ENCODE data around the gene RAB27A. TPM values are rescaled to one million over a fixed set of nuclear protein-coding genes. Genes with fewer than 3 reads are reported as not detected.
A peak's percentile ranks its signal among the peaks of the same experiment; 100 is the strongest.
"Not testable (repeated sequence)": the region's sequence is repeated elsewhere in the genome, so short reads cannot be mapped to it uniquely, and the experiment has no call there.

Gene RAB27A
- total and polyA plus RNA-seq, 2 donors: 6.3 to 20.2 TPM

GRCh38 chr15:55284426-55284825, 5.2 kb downstream of the RAB27A start:
- WGBS: 98% methylated on average over 1 of the region's 1 CpG
- no peak for DNase-seq (ENCODE audit: low read depth in 6 of 9, low spot score in 9 of 9)
- H3K9me3 ChIP-seq (ENCODE audit: control insufficient read depth in 2 of 2, insufficient read depth in 1 of 2, low read length in 1 of 2): no peaks in the 10 kb centered on the region
- H3K27ac ChIP-seq (ENCODE audit: low read depth in 1 of 2, low read length in 1 of 2): no peak overlapping the region
- no peak overlapping the region for H3K4me3 ChIP-seq (ENCODE audit: low read length in 2 of 2)
- peaks cover 0 to 4% of the 10 kb centered on the region in 2 donors for H3K36me3 ChIP-seq (ENCODE audit: control insufficient read depth in 2 of 2, insufficient read depth in 2 of 2, low read length in 1 of 2)
- no peaks in the 10 kb centered on the region for H3K27me3 ChIP-seq (ENCODE audit: control insufficient read depth in 2 of 2, insufficient read depth in 1 of 2, low read length in 1 of 2)
- peaks cover 4 to 9% of the 10 kb centered on the region in 2 donors for H3K4me1 ChIP-seq (ENCODE audit: control insufficient read depth in 2 of 2, insufficient read depth in 2 of 2, low read length in 2 of 2)

GRCh38 chr15:55283379-55284147, 6.0 kb downstream of the RAB27A start:
- no peak overlapping the region for H3K4me3 ChIP-seq (ENCODE audit: low read length in 2 of 2)
- H3K36me3 ChIP-seq (ENCODE audit: control insufficient read depth in 2 of 2, insufficient read depth in 2 of 2, low read length in 1 of 2): peaks cover 0 to 4% of the 10 kb centered on the region in 2 donors
- 94% methylated on average over 6 of the region's 6 CpGs for WGBS
- DNase-seq (ENCODE audit: low read depth in 6 of 9, low spot score in 9 of 9): no peak
- H3K27me3 ChIP-seq (ENCODE audit: control insufficient read depth in 2 of 2, insufficient read depth in 1 of 2, low read length in 1 of 2): no peaks in the 10 kb centered on the region
- no peak overlapping the region for H3K27ac ChIP-seq (ENCODE audit: low read depth in 1 of 2, low read length in 1 of 2)
- no peaks in the 10 kb centered on the region for H3K9me3 ChIP-seq (ENCODE audit: control insufficient read depth in 2 of 2, insufficient read depth in 1 of 2, low read length in 1 of 2)
- H3K4me1 ChIP-seq (ENCODE audit: control insufficient read depth in 2 of 2, insufficient read depth in 2 of 2, low read length in 2 of 2): peaks cover 0 to 3% of the 10 kb centered on the region in 2 donors

- Histone ChIP-seq H3K4me3 (ENCODE audit: low read length in 2 of 2) (no peak overlapping the region), H3K36me3 (ENCODE audit: control insufficient read depth in 2 of 2, insufficient read depth in 2 of 2, low read length in 1 of 2) (peaks cover 0 to 4% of the 10 kb centered on the region in 2 donors), H3K27ac (ENCODE audit: low read depth in 1 of 2, low read length in 1 of 2) (no peak overlapping the region), H3K4me1 (ENCODE audit: control insufficient read depth in 2 of 2, insufficient read depth in 2 of 2, low read length in 2 of 2) (peaks cover 0 to 7% of the 10 kb centered on the region in 2 donors), H3K27me3 (ENCODE audit: control insufficient read depth in 2 of 2, insufficient read depth in 1 of 2, low read length in 1 of 2) (no peaks in the 10 kb centered on the region), H3K9me3 (ENCODE audit: control insufficient read depth in 2 of 2, insufficient read depth in 1 of 2, low read length in 1 of 2) (no peaks in the 10 kb centered on the region)
- no peak for DNase-seq (ENCODE audit: low read depth in 6 of 9, low spot score in 9 of 9)
- 71% methylated on average over 5 of the region's 5 CpGs for WGBS
Observed at GRCh38 chr15:55282284-55282833, 7.3 kb downstream of the RAB27A start.

- H3K9me3 ChIP-seq (ENCODE audit: control insufficient read depth in 2 of 2, insufficient read depth in 1 of 2, low read length in 1 of 2): no peaks in the 10 kb centered on the region
- peaks cover 0 to 10% of the 10 kb centered on the region in 2 donors for H3K4me1 ChIP-seq (ENCODE audit: control insufficient read depth in 2 of 2, insufficient read depth in 2 of 2, low read length in 2 of 2)
- H3K36me3 ChIP-seq (ENCODE audit: control insufficient read depth in 2 of 2, insufficient read depth in 2 of 2, low read length in 1 of 2): peaks cover 0 to 4% of the 10 kb centered on the region in 2 donors
- DNase-seq (ENCODE audit: low read depth in 6 of 9, low spot score in 9 of 9): no peak
- no peak overlapping the region for H3K27ac ChIP-seq (ENCODE audit: low read depth in 1 of 2, low read length in 1 of 2)
- no peaks in the 10 kb centered on the region for H3K27me3 ChIP-seq (ENCODE audit: control insufficient read depth in 2 of 2, insufficient read depth in 1 of 2, low read length in 1 of 2)
- no peak overlapping the region for H3K4me3 ChIP-seq (ENCODE audit: low read length in 2 of 2)
Observed at GRCh38 chr15:55281517-55282228, 7.9 kb downstream of the RAB27A start.

- WGBS: 88% methylated on average over 2 of the region's 2 CpGs
- not testable (repeated sequence) for H3K36me3 ChIP-seq (ENCODE audit: control insufficient read depth in 2 of 2, insufficient read depth in 2 of 2, low read length in 1 of 2); H3K9me3 ChIP-seq (ENCODE audit: control insufficient read depth in 2 of 2, insufficient read depth in 1 of 2, low read length in 1 of 2); H3K4me3 ChIP-seq (ENCODE audit: low read length in 2 of 2); DNase-seq (ENCODE audit: low read depth in 6 of 9, low spot score in 9 of 9); H3K27ac ChIP-seq (ENCODE audit: low read depth in 1 of 2, low read length in 1 of 2); H3K27me3 ChIP-seq (ENCODE audit: control insufficient read depth in 2 of 2, insufficient read depth in 1 of 2, low read length in 1 of 2)
- peaks cover 0 to 10% of the 10 kb centered on the region in 2 donors for H3K4me1 ChIP-seq (ENCODE audit: control insufficient read depth in 2 of 2, insufficient read depth in 2 of 2, low read length in 2 of 2)
Observed at GRCh38 chr15:55280589-55280988, 9.0 kb downstream of the RAB27A start.

- 49% methylated on average over 4 of the region's 4 CpGs for WGBS
- Histone ChIP-seq H3K36me3 (ENCODE audit: control insufficient read depth in 2 of 2, insufficient read depth in 2 of 2, low read length in 1 of 2) (peaks cover under 1 to 4% of the 10 kb centered on the region in 2 donors), H3K4me1 (ENCODE audit: control insufficient read depth in 2 of 2, insufficient read depth in 2 of 2, low read length in 2 of 2) (peaks cover 0 to 10% of the 10 kb centered on the region in 2 donors), H3K4me3 (ENCODE audit: low read length in 2 of 2) (no peak overlapping the region), H3K27ac (ENCODE audit: low read depth in 1 of 2, low read length in 1 of 2) (peak overlapping the region; percentile 15 to 53), H3K27me3 (ENCODE audit: control insufficient read depth in 2 of 2, insufficient read depth in 1 of 2, low read length in 1 of 2) (no peaks in the 10 kb centered on the region), H3K9me3 (ENCODE audit: control insufficient read depth in 2 of 2, insufficient read depth in 1 of 2, low read length in 1 of 2) (no peaks in the 10 kb centered on the region)
- peak in 1 of 9 donors; percentile 25 for DNase-seq (ENCODE audit: low read depth in 6 of 9, low spot score in 9 of 9)
Observed at GRCh38 chr15:55279746-55280351, 9.8 kb downstream of the RAB27A start.

- Histone ChIP-seq H3K9me3 (ENCODE audit: control insufficient read depth in 2 of 2, insufficient read depth in 1 of 2, low read length in 1 of 2) (no peaks in the 10 kb centered on the region), H3K4me3 (ENCODE audit: low read length in 2 of 2) (no peak overlapping the region), H3K27ac (ENCODE audit: low read depth in 1 of 2, low read length in 1 of 2) (peak overlapping the region in 1 of 2 donors; percentile 53), H3K36me3 (ENCODE audit: control insufficient read depth in 2 of 2, insufficient read depth in 2 of 2, low read length in 1 of 2) (peaks cover 2 to 4% of the 10 kb centered on the region in 2 donors), H3K4me1 (ENCODE audit: control insufficient read depth in 2 of 2, insufficient read depth in 2 of 2, low read length in 2 of 2) (peaks cover 0 to 10% of the 10 kb centered on the region in 2 donors), H3K27me3 (ENCODE audit: control insufficient read depth in 2 of 2, insufficient read depth in 1 of 2, low read length in 1 of 2) (no peaks in the 10 kb centered on the region)
- no peak for DNase-seq (ENCODE audit: low read depth in 6 of 9, low spot score in 9 of 9)
- 90% methylated on average over 2 of the region's 2 CpGs for WGBS
Observed at GRCh38 chr15:55279100-55279745, 10.4 kb downstream of the RAB27A start.

- no peak for DNase-seq (ENCODE audit: low read depth in 6 of 9, low spot score in 9 of 9)
- H3K4me3 ChIP-seq (ENCODE audit: low read length in 2 of 2): no peak overlapping the region
- no peaks in the 10 kb centered on the region for H3K9me3 ChIP-seq (ENCODE audit: control insufficient read depth in 2 of 2, insufficient read depth in 1 of 2, low read length in 1 of 2)
- H3K27ac ChIP-seq (ENCODE audit: low read depth in 1 of 2, low read length in 1 of 2): peak overlapping the region in 1 of 2 donors; percentile 47
- H3K36me3 ChIP-seq (ENCODE audit: control insufficient read depth in 2 of 2, insufficient read depth in 2 of 2, low read length in 1 of 2): peaks cover 0 to 2% of the 10 kb centered on the region in 2 donors
- WGBS: 92% methylated on average over 2 of the region's 2 CpGs
- peaks cover 0 to 10% of the 10 kb centered on the region in 2 donors for H3K4me1 ChIP-seq (ENCODE audit: control insufficient read depth in 2 of 2, insufficient read depth in 2 of 2, low read length in 2 of 2)
- H3K27me3 ChIP-seq (ENCODE audit: control insufficient read depth in 2 of 2, insufficient read depth in 1 of 2, low read length in 1 of 2): no peaks in the 10 kb centered on the region
Observed at GRCh38 chr15:55277715-55278114, 11.9 kb downstream of the RAB27A start.
